Mammary epithelial cell (primary cell): ENCODE data around the gene NOX5.

ENCODE experiments used
- CTCF ChIP-seq, 2 donors: IDR thresholded peaks in 1 of 2; conservative IDR thresholded peaks in 1 of 2; 2 replicates each; pipeline ENCODE4 v1.5.1; 2011 to 2012; ENCODE audit warnings: inconsistent platforms in 2 of 2, low read length in 2 of 2, mild to moderate bottlenecking in 2 of 2, control low read depth in 1 of 2, low read depth in 1 of 2; ENCODE audit not compliant: insufficient read depth in 1 of 2; ENCODE audit errors: extremely low read depth in 1 of 2
- EZH2 ChIP-seq: IDR thresholded peaks from 2 replicates; pipeline ENCODE4 v1.6.1; 2012; ENCODE audit warnings: low read length, inconsistent platforms, borderline replicate concordance

- TF ChIP-seq CTCF (conservative IDR thresholded peaks at IDR 0.05 in 1 of 2, IDR thresholded peaks at IDR 0.05 in 1 of 2; ENCODE audit: extremely low read depth in 1 of 2, insufficient read depth in 1 of 2, low read depth in 1 of 2, low read length in 2 of 2) (no peak), EZH2 (no peak)
Observed at GRCh38 chr15:69100821-69101220, 86.3 kb downstream of the NOX5 start.
